AG04450 (cell line): ENCODE results near the gene TFEC. TPM values are rescaled to one million over a fixed set of nuclear protein-coding genes. Genes with fewer than 3 reads are reported as not detected.

Source experiments
- CTCF ChIA-PET: fragments of 300-600, 350-600 bp; formaldehyde crosslinking; extraction: SDS; loops from one replicate; lab custom pipeline; 2022; ENCODE audit warnings: antibody characterized with exemption, inconsistent platforms; lab: Charles Lee
- POLR2A ChIA-PET: fragments of 350-600 bp; formaldehyde crosslinking; extraction: SDS; loops from one replicate; lab custom pipeline; 2021; ENCODE audit warnings: antibody characterized with exemption, inconsistent platforms; lab: Yijun Ruan, JAX
- DNase-seq: peaks from one replicate; pipeline ENCODE4 v3.0.0-alpha.2; 2011; ENCODE audit warnings: low read depth, low spot score
- H3K27ac ChIP-seq: one replicate; pipeline ENCODE4 v1.5.1; 2012; ENCODE audit warnings: low read depth, low read length, control low read depth
- H3K27me3 ChIP-seq: one replicate; pipeline ENCODE4 v1.6.0; 2012; ENCODE audit warnings: low read length; ENCODE audit not compliant: control insufficient read depth, insufficient read depth
- H3K4me3 ChIP-seq: 2 replicates; pipeline ENCODE4 v1.5.1; 2011; ENCODE audit warnings: mild to moderate bottlenecking, low read depth, low read length, control low read depth
- H3K9me3 ChIP-seq: 2 replicates; pipeline ENCODE4 v1.5.1; 2012; ENCODE audit warnings: low read length; ENCODE audit not compliant: control insufficient read depth, insufficient read depth
- CTCF ChIP-seq: IDR thresholded peaks from 2 replicates; pipeline ENCODE4 v1.5.1; 2011; ENCODE audit warnings: low read depth, low read length, control low read depth, inconsistent platforms
- polyA plus RNA-seq: library from polyadenylated mRNA; depleted of rRNA; stranded (reverse); fragments of >200 nt; gene quantifications from 2 replicates; pipeline ENCODE4 v1.2.3, GENCODE V29; 2011; rRNA removed

TFEC gene
- polyA plus RNA-seq, 1 experiment, result 0.10 TPM

GRCh38 chr7:115906731-115907130 lies 123.8 kb downstream of the TFEC start:
- Histone ChIP-seq H3K27me3 (no peaks in the 10 kb centered on the region), H3K9me3 (no peaks in the 10 kb centered on the region), H3K27ac (no peak overlapping the region), H3K4me3 (no peak overlapping the region)
- CTCF ChIA-PET, result no interaction called here
- DNase-seq, result no peak
- POLR2A ChIA-PET, result no interaction called here
- TF ChIP-seq CTCF, result no peak

- CTCF ChIA-PET, result no interaction called here
- POLR2A ChIA-PET, result no interaction called here
- H3K27ac ChIP-seq, result no peak overlapping the region
- no peaks in the 10 kb centered on the region; the same call in 1 of the 2 replicates for H3K9me3 ChIP-seq
- no peak for TF ChIP-seq CTCF
- H3K27me3 ChIP-seq, result no peaks in the 10 kb centered on the region
- no peak for DNase-seq
- H3K4me3 ChIP-seq, result no peak overlapping the region
Measured at GRCh38 chr7:115889669-115889984, 140.9 kb downstream of the TFEC start.

- Histone ChIP-seq H3K9me3 (no peaks in the 10 kb centered on the region; the same call in 1 of the 2 replicates), H3K4me3 (no peak overlapping the region), H3K27ac (no peak overlapping the region), H3K27me3 (no peaks in the 10 kb centered on the region)
- DNase-seq, result no peak
- ChIA-PET POLR2A (no interaction called here), CTCF (no interaction called here)
- no peak for TF ChIP-seq CTCF
Measured at GRCh38 chr7:115888981-115889668, 141.4 kb downstream of the TFEC start.

- no peaks in the 10 kb centered on the region for H3K27me3 ChIP-seq
- ChIA-PET CTCF (interaction anchor here (0.5 kb wide), 1 partner anchor 32 kb away, joined by 3 read pairs; no protein-coding TSS in a partner anchor), POLR2A (no interaction called here)
- H3K27ac ChIP-seq, result no peak overlapping the region
- no peak for TF ChIP-seq CTCF
- no peaks in the 10 kb centered on the region; the same call in 1 of the 2 replicates for H3K9me3 ChIP-seq
- H3K4me3 ChIP-seq, result no peak overlapping the region
- DNase-seq, result no peak
Measured at GRCh38 chr7:115885550-115885949, 145.0 kb downstream of the TFEC start.

Other genes starting within 250 kb of the TFEC start
- 130 and 152 TPM in 2 replicates for gene TES, start 179.8 kb upstream of the TFEC start, polyA plus RNA-seq